Stimulated activated CD8-positive, alpha-beta memory T cell treated with anti-CD3 and anti-CD28 coated beads, Interleukin-7, amount 100 ng/mL, for 48 hours (primary cell): ENCODE measurements around the gene SUGT1.
"Not testable (repeated sequence)": the region's sequence is repeated elsewhere in the genome, so short reads cannot be mapped to it uniquely, and the experiment has no call there.

Experiments
- DNase-seq, 2 donors: peaks; one replicate each; pipeline ENCODE4 v3.0.0-alpha.2; 2020; ENCODE audit warnings: low read depth in 1 of 2; ENCODE audit errors: extremely low read depth in 1 of 2

SUGT1 gene

DNA sequence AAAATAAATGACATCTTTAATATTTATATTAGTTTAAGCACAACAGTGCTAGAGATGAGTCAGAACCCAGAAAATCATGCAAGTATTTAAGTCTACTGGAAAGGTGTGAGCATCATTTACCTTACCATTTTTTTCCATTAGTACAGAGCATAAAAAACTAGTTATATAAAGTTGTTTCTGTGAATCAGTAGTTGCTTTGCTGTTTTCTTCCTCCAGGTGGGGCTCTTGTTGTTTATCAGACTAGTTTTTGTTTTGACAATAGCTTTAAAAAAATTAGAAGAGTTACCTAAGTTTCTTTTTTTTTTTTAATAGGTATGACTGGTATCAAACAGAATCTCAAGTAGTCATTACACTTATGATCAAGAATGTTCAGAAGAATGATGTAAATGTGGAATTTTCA, 12.7 kb downstream of the SUGT1 start:
- no peak for DNase-seq

DNA sequence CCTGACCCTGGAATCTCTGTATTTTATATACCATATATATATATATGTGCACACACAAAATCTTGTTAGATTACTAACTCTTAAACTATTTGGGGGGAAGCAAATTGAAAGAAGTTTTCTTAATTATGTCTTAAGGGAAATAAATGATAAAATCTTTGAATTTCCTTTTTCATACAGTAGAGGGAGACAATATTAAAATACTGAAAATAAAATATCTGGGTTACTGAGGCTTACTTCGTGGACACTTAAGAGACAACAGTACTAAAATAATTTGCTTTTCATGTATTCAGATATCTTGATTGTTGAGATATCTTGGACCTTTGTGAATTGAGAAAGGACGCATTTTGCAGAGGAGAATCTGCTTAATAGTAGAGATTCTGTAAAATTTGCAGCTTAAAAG, 17.0 kb downstream of the SUGT1 start:
- DNase-seq: no peak

DNA sequence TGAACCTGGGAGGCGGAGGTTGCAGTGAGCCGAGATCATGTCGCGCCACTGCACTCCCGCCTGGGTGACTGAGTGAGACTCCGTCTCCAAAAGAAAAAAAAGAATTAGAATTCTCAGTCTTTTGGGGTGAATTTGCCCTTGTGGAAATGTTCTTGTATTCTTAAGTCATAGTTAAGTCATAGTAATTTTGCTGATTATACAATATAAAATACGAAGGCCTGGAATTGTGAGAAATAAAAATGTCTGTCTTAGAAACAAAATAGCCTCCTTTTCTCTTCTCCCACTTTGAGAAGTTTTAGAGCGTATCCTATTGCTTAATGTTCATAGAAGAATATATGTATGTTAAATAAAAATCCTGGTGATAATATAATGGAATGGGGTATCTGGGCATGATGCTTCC, 18.1 kb downstream of the SUGT1 start:
- DNase-seq: no peak

DNA sequence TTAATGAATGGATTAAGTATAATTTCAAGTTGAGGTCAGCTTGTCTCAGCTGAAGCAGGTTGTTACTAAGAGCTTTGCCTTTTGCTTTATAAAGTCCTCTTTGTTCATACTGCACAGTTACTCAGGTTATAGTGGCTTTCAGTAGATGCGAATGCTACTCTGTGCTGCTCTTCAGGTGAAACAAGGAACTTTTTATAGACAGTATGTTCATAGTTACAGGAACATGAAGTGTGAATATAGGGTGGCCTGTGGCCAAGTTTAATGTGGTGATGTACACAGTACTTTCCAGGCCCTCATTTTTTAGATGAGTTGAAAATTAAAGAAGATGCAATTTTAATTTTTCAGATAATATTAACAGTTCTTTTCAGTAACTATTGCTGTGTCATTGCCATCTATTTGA, 20.8 kb downstream of the SUGT1 start:
- no peak for DNase-seq

DNA sequence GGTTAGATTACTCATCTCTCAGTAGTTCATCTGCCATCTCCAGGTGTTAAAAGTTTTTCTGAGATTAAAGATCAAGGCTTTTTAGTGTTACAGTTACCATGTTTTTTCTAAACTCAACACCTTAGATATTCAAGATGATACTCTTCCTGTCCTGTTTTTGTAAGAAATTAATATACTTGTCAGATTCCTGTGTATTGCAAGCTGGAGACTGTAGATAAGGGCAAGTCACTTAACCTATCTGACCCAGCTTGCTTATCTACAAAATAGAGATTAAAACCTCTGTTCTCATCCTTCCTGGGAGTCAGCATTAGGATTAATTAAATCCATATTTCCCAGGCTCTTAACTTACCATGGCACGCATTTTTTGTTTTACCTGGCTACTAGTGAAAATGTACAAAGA, 25.2 kb downstream of the SUGT1 start:
- no peak for DNase-seq

DNA sequence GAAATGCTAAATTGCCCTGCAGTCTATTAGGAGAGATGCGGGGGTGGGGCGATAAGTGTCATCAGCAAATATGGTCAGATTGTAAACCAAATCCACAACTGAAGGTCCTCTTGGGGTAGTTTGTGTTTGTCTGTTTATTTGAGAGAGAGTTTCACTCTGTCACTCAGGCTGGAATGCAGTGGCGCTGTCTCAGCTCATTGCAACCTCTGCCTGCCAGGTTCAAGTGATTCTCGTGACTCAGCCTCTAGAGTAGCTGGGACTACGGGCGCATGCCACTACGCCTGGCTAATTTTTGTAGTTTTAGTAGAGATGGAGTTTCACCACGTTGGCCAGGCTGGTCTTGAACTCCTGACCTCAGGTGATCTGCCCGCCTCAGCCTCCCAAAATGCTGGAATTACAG, 33.2 kb downstream of the SUGT1 start:
- not testable (repeated sequence) for DNase-seq

DNA sequence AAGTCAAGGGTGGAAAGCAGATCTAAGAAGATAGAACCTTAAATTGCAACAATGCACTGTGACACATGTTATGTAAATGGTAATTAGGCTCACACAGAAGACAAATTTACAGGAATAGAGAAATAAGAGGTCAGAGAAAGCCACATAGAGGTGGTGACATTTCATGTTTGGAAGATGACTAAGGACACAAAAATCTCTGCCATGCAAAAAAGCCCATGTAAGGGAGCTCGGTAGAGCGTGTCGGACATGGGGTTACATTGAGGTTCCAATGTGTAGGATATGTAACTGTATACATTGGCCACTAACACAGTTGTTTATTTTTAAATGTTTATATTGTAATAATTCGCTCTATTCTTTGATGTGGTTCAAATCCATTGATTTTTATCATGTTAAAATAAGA, 33.7 kb downstream of the SUGT1 start:
- DNase-seq: no peak

DNA sequence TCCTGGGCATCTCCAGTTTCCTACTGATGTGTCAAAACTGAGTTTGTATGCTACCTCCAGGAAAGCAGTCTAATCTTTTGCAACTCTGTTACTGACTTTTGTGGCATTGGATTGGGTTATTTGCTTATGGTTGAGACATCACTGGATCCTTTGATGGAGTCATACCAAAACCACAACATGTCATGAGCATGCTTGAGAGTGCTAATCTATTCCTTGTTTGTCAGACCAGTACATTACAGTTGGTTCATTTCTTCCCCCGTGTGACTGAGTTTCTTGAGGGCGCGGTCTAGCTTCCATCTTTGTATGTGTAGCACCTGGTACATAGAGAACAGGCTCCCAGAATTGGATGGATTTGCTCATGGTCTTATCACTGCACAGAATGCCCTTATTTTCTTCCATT, 43.2 kb downstream of the SUGT1 start:
- peak; percentile 2 to 16 for DNase-seq

DNA sequence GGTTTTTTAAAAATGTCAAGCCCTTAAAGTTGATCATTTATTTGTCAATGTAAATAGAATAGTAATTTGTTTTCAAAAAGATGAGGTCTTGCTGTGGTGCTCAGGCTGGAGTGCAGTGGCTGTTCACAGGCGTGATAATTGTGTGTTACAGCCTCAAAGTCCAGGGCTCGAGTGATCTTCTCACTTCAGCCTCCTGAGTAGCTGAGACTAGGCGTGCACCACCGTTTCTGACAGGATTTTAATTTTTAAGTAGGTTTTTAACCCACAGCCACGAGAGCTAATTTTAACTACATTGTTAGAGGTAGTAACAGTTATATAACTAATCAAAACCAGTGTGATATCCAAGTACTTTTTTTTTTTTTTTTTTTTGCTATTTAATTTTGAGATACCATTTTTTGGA, 43.9 kb downstream of the SUGT1 start:
- no peak for DNase-seq

DNA sequence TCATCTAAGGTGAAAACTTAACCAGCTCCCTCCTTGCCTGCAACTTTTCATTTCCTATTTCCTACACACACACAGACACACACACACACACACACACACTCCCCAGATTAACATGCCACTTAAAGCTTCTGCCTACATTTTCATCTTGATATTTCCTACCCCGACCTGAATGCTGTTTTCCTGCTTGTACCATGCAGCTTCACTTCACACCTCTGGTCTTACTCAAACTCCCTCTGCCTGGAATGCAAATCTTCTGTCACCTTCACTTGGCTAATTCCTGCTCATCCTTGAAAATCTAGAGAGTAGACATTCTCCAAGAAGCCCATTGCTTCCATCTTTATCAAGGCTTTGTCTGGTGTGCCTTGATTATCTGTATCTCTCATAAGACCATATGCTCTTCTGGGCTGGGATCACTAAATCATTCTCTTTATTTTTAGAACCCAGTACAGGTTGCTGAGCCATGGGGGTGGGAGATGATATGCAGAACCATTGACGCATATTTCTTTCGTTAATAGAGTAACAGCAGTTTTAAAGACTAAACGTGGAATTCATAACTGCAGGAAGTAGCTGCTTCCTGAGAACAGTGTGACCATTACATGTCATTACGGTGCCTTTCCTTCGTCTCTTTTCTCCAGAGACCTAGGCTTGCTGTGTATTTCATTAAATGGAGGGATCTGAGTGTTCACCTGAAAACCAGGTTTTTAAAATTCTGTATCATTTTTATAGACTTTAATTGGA, 49.3 kb downstream of the SUGT1 start:
- no peak for DNase-seq

DNA sequence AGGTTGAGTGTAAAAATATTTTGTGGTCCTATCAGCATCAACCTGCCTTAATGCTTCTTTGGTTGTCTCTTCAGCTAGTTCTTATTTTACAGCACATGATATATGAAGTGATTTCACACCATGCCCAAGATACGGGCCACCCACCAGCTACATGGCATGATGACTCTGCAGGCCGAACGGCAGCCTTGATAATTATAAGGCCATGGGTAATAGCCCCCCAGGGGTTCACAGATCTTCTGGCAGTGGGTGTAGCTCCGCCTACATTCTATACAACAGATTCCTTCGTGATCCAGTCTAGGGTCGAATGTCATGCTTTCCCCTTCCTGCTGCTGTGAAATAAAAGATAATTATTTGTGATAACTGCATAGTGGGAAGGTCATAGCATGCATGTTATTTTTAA, 50.8 kb downstream of the SUGT1 start:
- no peak for DNase-seq

DNA sequence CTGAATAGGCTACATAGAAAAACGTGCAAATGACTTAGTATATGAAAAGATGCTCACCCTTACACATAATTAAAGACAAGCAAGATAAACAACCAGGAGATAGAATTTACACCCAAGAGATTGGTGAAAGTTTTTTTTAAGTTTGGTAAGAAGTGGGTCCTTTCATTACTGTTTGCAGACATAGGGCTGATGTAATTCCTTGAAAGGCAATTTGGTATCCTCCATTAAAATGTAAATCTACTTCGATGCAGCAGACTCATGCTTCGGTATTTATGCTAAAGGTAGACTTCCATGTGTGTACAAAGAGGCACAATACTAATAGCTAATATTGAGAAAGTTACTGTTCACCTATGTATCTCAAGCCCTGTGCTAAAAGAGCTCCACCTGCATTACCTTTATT, 53.4 kb downstream of the SUGT1 start:
- DNase-seq: no peak

DNA sequence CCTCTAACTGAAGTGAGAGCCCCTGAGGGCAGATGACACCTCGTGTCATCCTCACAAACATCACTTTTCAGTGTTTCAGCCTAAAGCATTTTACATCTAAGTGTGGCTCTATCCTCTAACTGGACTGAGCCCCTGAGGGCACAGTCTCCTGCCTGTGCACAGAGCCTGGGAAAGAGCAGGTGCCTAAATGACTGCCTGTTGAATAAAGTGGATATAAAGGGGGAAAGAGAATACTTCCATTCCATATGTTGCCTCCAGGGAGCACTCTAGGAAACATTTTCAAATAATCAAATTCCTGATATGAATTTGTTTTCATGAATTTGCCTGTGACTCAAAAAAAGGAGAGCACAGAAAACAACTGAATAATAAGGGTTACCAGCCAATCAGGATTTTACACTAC, 54.7 kb downstream of the SUGT1 start:
- DNase-seq: no peak

DNA sequence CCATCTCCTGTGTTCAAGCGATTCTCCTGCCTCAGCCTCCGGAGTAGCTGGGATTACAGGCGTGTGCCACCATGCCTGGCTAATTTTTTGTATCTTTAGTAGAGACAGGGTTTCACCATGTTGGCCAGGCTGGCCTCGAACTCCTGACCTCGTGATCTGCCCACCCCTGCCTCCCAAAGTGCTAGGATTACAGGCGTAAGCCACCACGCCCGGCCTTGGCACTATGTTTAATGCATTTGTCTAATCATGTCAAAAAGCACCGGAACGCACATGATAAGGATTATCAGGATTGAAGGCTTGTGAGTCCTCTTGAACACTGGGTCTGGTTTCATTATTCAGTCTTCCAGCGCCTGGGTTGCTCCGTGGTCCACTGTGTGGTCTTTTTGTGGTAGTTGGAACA, 55.6 kb downstream of the SUGT1 start:
- not testable (repeated sequence) for DNase-seq

DNA sequence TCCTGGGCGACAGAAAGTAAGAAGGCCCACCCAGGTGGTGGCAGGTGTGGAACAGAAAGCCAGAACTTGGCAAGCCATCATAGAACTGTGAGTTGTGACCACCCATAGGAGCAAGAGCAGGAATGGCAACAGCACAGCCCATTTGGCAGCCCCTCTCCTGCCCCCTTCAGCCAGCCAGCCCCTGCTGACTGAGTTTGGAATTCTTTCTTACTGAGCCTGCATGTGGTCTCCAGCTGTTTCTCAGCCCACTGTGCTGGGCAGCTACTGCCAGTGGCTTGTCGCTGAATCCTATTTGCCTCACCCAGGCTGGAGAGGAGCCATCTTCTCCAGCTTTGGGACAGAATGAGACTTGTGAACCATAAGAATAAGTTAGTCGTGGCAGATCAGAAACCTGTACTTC, 58.6 kb downstream of the SUGT1 start:
- DNase-seq: no peak

DNA sequence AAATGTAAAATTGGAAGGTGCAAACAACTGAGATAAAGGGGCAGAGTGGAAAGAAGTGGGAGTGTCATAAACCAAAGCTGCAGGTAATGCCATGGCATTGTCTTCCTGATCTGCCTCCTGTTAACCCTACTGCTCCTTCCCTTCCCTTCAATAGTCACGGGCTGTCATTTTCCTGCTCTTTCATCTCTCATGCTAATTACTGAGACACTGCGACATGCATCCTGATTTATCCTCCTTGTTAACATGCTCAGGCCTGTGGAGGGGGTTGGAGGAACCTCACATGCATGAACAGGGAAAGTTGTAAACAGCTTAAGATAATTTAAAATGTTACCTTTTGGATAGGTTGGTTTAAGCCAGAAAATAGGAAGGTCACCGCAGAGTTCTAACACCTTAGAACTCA, 59.7 kb downstream of the SUGT1 start:
- DNase-seq: no peak

DNA sequence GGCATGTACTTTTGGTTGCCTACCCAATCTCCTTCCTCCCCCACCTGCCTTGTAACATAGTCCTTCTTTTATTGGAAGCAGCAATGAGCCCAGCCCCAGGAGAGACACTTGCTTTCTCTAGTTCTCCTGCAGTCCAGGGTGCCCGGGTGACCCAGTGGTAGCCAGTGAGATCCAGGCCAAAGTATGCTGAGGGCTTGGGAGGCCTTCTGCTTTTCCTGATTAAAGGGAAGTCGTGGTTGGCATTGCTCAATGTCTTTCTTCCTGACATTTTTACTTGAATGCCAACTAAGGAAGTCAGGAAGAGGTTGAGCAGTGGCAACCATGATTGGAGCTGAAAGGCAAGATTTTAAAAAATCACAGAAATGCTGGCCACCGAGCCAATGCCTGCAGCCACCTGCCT, 61.3 kb downstream of the SUGT1 start:
- no peak for DNase-seq

DNA sequence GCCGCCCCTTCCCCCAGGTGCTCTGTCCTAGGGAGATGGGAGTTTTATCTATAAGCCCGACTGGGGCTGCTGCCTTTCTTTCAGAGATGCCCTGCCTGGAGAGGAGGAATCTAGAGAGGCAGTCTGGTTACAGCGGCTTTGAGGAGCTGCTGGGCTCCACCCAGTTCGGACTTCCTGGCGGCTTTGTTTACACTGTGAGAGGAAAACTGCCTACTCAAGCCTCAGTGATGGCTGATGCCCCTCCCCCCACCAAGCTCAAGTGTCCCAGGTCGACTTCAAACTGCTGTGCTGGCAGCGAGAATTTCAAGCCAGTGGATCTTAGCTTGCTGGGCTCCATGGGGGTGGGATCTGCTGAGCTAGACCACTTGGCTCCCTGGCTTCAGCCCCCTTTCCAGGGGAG, 68.3 kb downstream of the SUGT1 start:
- not testable (repeated sequence) for DNase-seq

DNA sequence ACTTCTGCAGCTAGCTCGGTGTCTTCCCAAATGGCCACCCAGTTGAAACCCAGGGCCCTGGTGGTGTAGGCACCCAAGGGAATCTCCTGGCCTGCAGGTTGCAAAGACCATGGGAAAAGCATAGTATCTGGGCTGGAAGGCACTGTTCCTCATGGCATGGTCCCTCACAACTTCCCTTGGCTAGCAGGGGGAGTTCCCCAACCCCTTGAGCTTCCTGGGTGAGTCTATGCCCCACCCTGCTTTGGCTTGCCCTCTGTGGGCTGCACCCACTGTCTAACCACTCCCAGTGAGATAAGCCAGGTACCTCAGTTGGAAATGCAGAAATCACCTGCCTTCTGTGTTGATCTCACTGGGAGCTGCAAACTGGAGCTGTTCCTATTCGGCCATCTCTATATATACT, 68.7 kb downstream of the SUGT1 start:
- DNase-seq: not testable (repeated sequence)

DNA sequence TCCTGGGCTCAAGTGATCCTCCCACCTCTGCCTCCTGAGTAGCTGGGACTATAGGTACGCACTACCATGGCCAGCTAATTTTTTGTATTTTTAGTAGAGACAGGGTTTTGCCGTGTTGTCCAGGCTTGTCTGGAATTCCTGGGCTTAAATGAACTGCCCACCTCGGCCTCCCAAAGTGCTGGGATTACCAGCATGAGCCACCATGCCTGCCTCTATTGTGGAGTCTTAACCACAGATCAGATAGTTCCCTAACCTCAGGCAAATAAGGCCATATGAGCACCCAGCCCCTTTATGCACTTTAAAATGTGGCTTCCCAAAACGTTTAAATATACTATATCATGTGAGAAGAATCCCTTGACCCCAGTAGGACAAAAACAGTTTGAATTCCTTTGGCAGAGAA, 70.5 kb downstream of the SUGT1 start:
- DNase-seq: no peak

DNA sequence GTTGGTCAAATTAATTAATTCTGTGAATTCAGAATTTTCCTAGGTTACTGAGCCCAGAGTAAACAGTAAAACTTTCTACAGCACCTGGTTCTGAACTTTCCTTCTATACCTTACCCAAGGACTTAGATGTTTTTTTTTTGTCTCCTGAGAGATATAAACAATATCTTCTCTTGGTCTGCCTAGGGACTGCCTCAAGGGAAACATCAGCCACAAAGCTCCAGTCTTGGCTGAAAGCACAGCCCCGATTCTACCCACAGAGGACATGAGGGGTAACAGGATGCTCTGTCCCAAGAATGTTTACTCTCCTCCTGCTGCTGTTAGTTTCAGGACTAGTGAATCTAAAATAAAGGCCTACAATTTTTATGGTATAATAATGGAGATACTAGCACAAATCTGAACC, 72.7 kb downstream of the SUGT1 start:
- DNase-seq: no peak

DNA sequence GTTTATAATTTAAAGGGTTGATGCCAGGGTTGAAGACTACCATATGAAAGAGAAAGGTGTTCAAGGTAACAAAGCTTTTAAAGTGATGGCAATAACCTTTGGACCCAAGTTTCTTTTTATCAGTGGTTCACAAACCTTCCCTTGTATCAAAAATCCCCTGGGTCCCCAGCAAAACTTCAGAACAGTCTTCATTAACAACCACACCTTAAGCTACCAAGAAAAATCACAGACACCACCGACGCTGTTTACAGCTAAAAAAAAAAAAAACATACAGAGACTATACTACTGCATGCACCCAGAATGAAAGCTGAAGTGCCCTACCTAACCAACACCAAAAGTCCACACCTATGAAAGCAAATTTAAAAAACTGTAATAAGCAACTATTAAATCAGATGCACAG, 73.6 kb downstream of the SUGT1 start:
- DNase-seq: no peak

DNA sequence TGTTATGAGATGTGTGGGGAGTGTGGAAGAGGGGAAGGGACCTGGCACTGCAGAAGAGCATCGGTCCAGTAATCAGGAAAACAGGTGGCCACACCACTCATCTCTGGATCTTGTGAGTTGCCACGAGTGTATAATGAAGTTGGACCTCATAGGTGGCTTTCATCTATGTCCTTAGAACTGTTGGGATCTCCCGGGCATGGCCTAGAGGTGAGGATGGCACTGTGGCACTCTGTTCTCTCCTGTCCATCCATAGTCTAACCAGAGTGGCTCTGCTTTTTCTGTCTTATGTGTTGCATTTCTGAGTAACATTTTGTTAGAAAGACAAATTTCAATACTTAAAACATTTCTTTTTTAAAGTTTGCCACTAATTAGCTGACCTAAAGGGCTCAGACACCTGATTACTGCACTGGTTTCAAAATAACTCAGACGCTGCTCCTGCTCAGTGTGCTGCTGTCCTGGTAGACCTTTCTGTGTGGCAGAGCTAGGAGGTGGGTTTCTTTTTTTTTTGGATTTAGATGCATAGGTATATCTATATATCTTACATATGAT, 81.5 kb downstream of the SUGT1 start:
- no peak for DNase-seq
